GM12878 (cell line): Measurements from ENCODE around the gene TSPAN11. TPM values are rescaled to one million over a fixed set of nuclear protein-coding genes. Genes with fewer than 3 reads are reported as not detected.

Experiments used
- ATAC-seq: fragments of 200-7000 bp; cut with Tn5 transposase; 3 replicates; pipeline ENCODE4 v1.9.1; 2020; ENCODE audit warnings: mild to moderate bottlenecking, moderate library complexity
- BruUV-seq: library from RNA; stranded (reverse); fragments of 400-500 nt; replicated peaks from 2 replicates; lab custom pipeline; 2021; lab: Mats Ljungman, UMichigan
- CTCF ChIA-PET: fragments of 300-600 bp; sonication (Branson Sonifier 250); formaldehyde crosslinking; extraction: SDS; loops from one replicate; lab custom pipeline; 2021; ENCODE audit warnings: inconsistent platforms; lab: Yijun Ruan, JAX
- POLR2A ChIA-PET: fragments of 350-600 bp; formaldehyde crosslinking; extraction: SDS; loops from one replicate; lab custom pipeline; 2021; ENCODE audit warnings: inconsistent platforms; lab: Charles Lee
- RAD21 ChIA-PET: fragments of 300-600 bp; sonication (Branson Sonifier 250); formaldehyde crosslinking; loops from one replicate; lab custom pipeline; 2023; ENCODE audit warnings: antibody characterized with exemption; ENCODE audit not compliant: unreplicated experiment; lab: Charles Lee
- SMC1A ChIA-PET: fragments of 300-600 bp; sonication (Branson Sonifier 250); formaldehyde crosslinking; loops from one replicate; lab custom pipeline; 2023; ENCODE audit not compliant: unreplicated experiment, uncharacterized antibody; lab: Charles Lee
- DNase-seq: peaks from one replicate; pipeline ENCODE4 v3.0.0-alpha.2; 2011; ENCODE audit warnings: low read depth, low spot score
- FAIRE-seq: peaks from 3 replicates; lab custom pipeline; 2011; peaks lifted over from hg19 to GRCh38; lab: Jason Lieb, UNC
- H2AFZ ChIP-seq: 2 replicates; pipeline ENCODE4 v1.6.0; 2011; ENCODE audit warnings: low read depth, low read length, control low read depth; ENCODE audit not compliant: control insufficient read depth
- H3K27ac ChIP-seq: 2 replicates; pipeline ENCODE4 v1.5.1; 2011; ENCODE audit warnings: control low read depth; ENCODE audit not compliant: control insufficient read depth, insufficient read depth
- H3K27me3 ChIP-seq, 2 experiments: replicated peaks in 1 of 2; 2 replicates each; pipeline versions ENCODE4 v1.6.0 to v1.6.1; 2011; ENCODE audit warnings: low read length in 1 of 2; ENCODE audit not compliant: control insufficient read depth in 2 of 2, insufficient read depth in 2 of 2
- H3K36me3 ChIP-seq, 2 experiments: 2 replicates each; pipeline ENCODE4 v1.5.1; 2011; ENCODE audit warnings: low read length in 1 of 2; ENCODE audit not compliant: control insufficient read depth in 2 of 2, insufficient read depth in 2 of 2
- H3K4me1 ChIP-seq: 2 replicates; pipeline ENCODE4 v1.6.1; 2011; ENCODE audit warnings: mild to moderate bottlenecking, low read length, moderate library complexity, mixed read lengths; ENCODE audit not compliant: control insufficient read depth, insufficient read depth
- H3K4me2 ChIP-seq: 2 replicates; pipeline ENCODE4 v1.6.0; 2011; ENCODE audit warnings: control low read depth; ENCODE audit not compliant: control insufficient read depth, insufficient read depth
- H3K4me3 ChIP-seq: fragments of 200-600 bp; sonication (generic); 2 replicates; pipeline ENCODE4 v1.5.1; 2016
- H3K79me2 ChIP-seq: 2 replicates; pipeline ENCODE4 v1.6.0; 2011; ENCODE audit warnings: low read length; ENCODE audit not compliant: control insufficient read depth, insufficient read depth
- H3K9ac ChIP-seq: 2 replicates; pipeline ENCODE4 v1.8.0; 2011; ENCODE audit warnings: low read length, control low read depth, mixed read lengths; ENCODE audit not compliant: control insufficient read depth, insufficient read depth
- H3K9me3 ChIP-seq: replicated peaks from 3 replicates; pipeline ENCODE4 v1.5.1; 2011; ENCODE audit warnings: mild to moderate bottlenecking, low read length; ENCODE audit not compliant: control insufficient read depth, insufficient read depth
- H4K20me1 ChIP-seq: 2 replicates; pipeline ENCODE4 v1.6.0; 2011; ENCODE audit not compliant: control insufficient read depth, insufficient read depth
- BHLHE40 ChIP-seq, 2 experiments: fragments of 450-650 bp in 1 of 2; IDR thresholded peaks; 2 replicates each; pipeline ENCODE4 v1.6.1; 2011 to 2017; ENCODE audit warnings: low read depth in 2 of 2, borderline replicate concordance in 1 of 2, improper control_type of control experiment in 1 of 2, low read length in 1 of 2, mild to moderate bottlenecking in 1 of 2
- BRCA1 ChIP-seq: IDR thresholded peaks from 2 replicates; pipeline ENCODE4 v1.6.1; 2011; ENCODE audit warnings: low read depth, low read length, improper control_type of control experiment
- CHD1 ChIP-seq: IDR thresholded peaks from 2 replicates; pipeline ENCODE4 v1.6.1; 2012; ENCODE audit warnings: low read depth, low read length, improper control_type of control experiment
- CHD4 ChIP-seq: fragments of 200-600 bp; sonication (generic); IDR thresholded peaks from 2 replicates; pipeline ENCODE4 v1.6.1; 2016; ENCODE audit warnings: mild to moderate bottlenecking
- EED ChIP-seq: sonication (generic); IDR thresholded peaks from 2 replicates; pipeline ENCODE4 v1.6.1; 2016; ENCODE audit warnings: antibody characterized with exemption, low read depth
- EP300 ChIP-seq, 2 experiments: fragments of 150-350 bp in 1 of 2; IDR thresholded peaks; 2 replicates each; pipeline ENCODE4 v1.6.1; 2011 to 2012; ENCODE audit warnings: low read depth in 2 of 2, low read length in 2 of 2, borderline replicate concordance in 1 of 2, improper control_type of control experiment in 1 of 2, inconsistent platforms in 1 of 2; ENCODE audit not compliant: control insufficient read depth in 1 of 2
- POLR2AphosphoS5 ChIP-seq: IDR thresholded peaks from 2 replicates; pipeline ENCODE4 v1.6.1; 2011; ENCODE audit warnings: mild to moderate bottlenecking, low read length, inconsistent platforms
- RAD51 ChIP-seq: fragments of 450-650 bp; IDR thresholded peaks from 2 replicates; pipeline ENCODE4 v1.6.1; 2016; ENCODE audit warnings: moderate library complexity, mild to moderate bottlenecking, inconsistent platforms
- RB1 ChIP-seq: fragments of 450-650 bp; formaldehyde crosslinking; IDR thresholded peaks from 2 replicates; pipeline ENCODE4 v1.6.1; 2017; ENCODE audit warnings: mild to moderate bottlenecking, borderline replicate concordance
- SKIL ChIP-seq: fragments of 450-650 bp; IDR thresholded peaks from 2 replicates; pipeline ENCODE4 v1.6.1; 2017; ENCODE audit warnings: mild to moderate bottlenecking, low read depth, inconsistent platforms; ENCODE audit not compliant: poor library complexity, severe bottlenecking
- STAT3 ChIP-seq: IDR thresholded peaks from 2 replicates; pipeline ENCODE4 v1.6.1; 2011; ENCODE audit warnings: low read depth, low read length, improper control_type of control experiment
- SUZ12 ChIP-seq: fragments of 200-600 bp; sonication (generic); IDR thresholded peaks from one replicate; pipeline ENCODE4 v1.6.1; 2018; ENCODE audit warnings: antibody characterized with exemption, mild to moderate bottlenecking; ENCODE audit not compliant: unreplicated experiment
- TARDBP ChIP-seq: IDR thresholded peaks from 2 replicates; pipeline ENCODE4 v1.6.1; 2016; ENCODE audit warnings: borderline replicate concordance
- ZNF622 ChIP-seq: fragments of 450-650 bp; IDR thresholded peaks from 2 replicates; pipeline ENCODE4 v1.6.1; 2017; ENCODE audit warnings: mild to moderate bottlenecking, inconsistent platforms
- WGBS: methylation state at CpG from one replicate; pipeline ENCODE4 v1.1.6; 2016; ENCODE audit warnings: low lambda C conversion rate; ENCODE audit not compliant: insufficient replicate concordance, insufficient coverage; ENCODE audit errors: missing lambda C conversion rate; 5-methylcytosine and 5-hydroxymethylcytosine counted together
- in situ Hi-C: fragments of 300-500 bp; cut with MboI; formaldehyde crosslinking; loops from 9 replicates; pipeline ENCODE4 v1.14.3; 2018; ENCODE audit warnings: mixed read lengths
- intact Hi-C: fragments of 100-400 bp; cut with micrococcal nuclease; formaldehyde crosslinking; loops from one replicate; pipeline ENCODE4 v1.14.2; 2022; ENCODE audit not compliant: unreplicated experiment
- polyA plus RNA-seq, 11 experiments: library from polyadenylated mRNA; depleted of rRNA in 4 of 11; unstranded in 6 of 11; stranded (reverse) in 5 of 11; fragments of >200 nt; fragmentation: Nextera tagmentation in 4 of 11; fragmentation: Illumina TruSeq in 1 of 11; extraction: Ambion mirVana in 4 of 11; extraction: Trizol in 1 of 11; gene quantifications; 1 replicate in 1 of 11; 2 replicates in 10 of 11; pipeline versions ENCODE4 v1.2.1 to v1.2.3, GENCODE V29; 2011 to 2016; ENCODE audit warnings: inconsistent platforms in 2 of 11, missing spikeins in 2 of 11, low read depth in 1 of 11
- total RNA-seq, 4 experiments: library from RNA; depleted of rRNA in 3 of 4; stranded (reverse); fragments of >200 nt in 3 of 4; fragmentation: Illumina TruSeq in 1 of 4; extraction: Trizol in 1 of 4; gene quantifications; 2 replicates each; pipeline versions ENCODE4 v1.2.1 to v1.2.3, GENCODE V29; 2013 to 2021

The TSPAN11 gene
- total and polyA plus RNA-seq, 10 of the 15 experiments (the other 5 are each of a cell fraction or from before 2014, with no cell fraction given), result under 0.01 to 0.27 (median 0.04) TPM; not detected in 6

- intact Hi-C loops (no loop called here), in situ Hi-C loops (no loop called here)
- no peak for TF ChIP-seq SKIL
- no peak for TF ChIP-seq SUZ12
- TF ChIP-seq CHD1, result no peak
- no peak for TF ChIP-seq ZNF622
- TF ChIP-seq BRCA1, result no peak
- TF ChIP-seq BHLHE40 (IDR thresholded peaks at IDR 0.05; ENCODE audit: borderline replicate concordance in 1 of 2, low read depth in 2 of 2, low read length in 1 of 2), result no peak
- TF ChIP-seq EP300 (IDR thresholded peaks at IDR 0.05; ENCODE audit: borderline replicate concordance in 1 of 2, control insufficient read depth in 1 of 2, low read depth in 2 of 2, low read length in 2 of 2), result no peak
- no peak for TF ChIP-seq RAD51
- no peak for TF ChIP-seq STAT3
- no peak for TF ChIP-seq TARDBP
- TF ChIP-seq RB1, result no peak
- TF ChIP-seq POLR2AphosphoS5, result no peak
- no peak for TF ChIP-seq EED
- no peak for TF ChIP-seq CHD4
- Histone ChIP-seq H3K79me2 (no peaks in the 10 kb centered on the region), H3K36me3 (no peaks in the 10 kb centered on the region), H3K27ac (no peak overlapping the region), H4K20me1 (no peaks in the 10 kb centered on the region), H3K27me3 (no peaks in the 10 kb centered on the region; a peak in 1 of 4 replicates), H3K4me1 (no peaks in the 10 kb centered on the region), H3K9ac (no peak overlapping the region), H3K4me2 (peak overlapping the region; percentile 18; the same call in 1 of the 2 replicates), H3K9me3 (no peaks in the 10 kb centered on the region), H2AFZ (no peak overlapping the region), H3K4me3 (no peak overlapping the region)
- ChIA-PET SMC1A (no interaction called here), POLR2A (no interaction called here), RAD21 (no interaction called here), CTCF (no interaction called here)
- DNase-seq, result no peak
- peak; percentile 60 for ATAC-seq
- no TSS peak for BruUV-seq
- no peak for FAIRE-seq
- WGBS, result 16% methylated on average over 5 of the region's 5 CpGs
These were observed 75.8 kb downstream of the TSPAN11 start for GRCh38 chr12:31002361-31002725.
